Measurements from ENCODE around the gene SLC26A9. TPM values are rescaled to one million over a fixed set of nuclear protein-coding genes. Genes with fewer than 3 reads are reported as not detected.

SLC26A9 gene
- total and polyA plus RNA-seq, 2 experiments from 2014 or later, result not detected

DNA sequence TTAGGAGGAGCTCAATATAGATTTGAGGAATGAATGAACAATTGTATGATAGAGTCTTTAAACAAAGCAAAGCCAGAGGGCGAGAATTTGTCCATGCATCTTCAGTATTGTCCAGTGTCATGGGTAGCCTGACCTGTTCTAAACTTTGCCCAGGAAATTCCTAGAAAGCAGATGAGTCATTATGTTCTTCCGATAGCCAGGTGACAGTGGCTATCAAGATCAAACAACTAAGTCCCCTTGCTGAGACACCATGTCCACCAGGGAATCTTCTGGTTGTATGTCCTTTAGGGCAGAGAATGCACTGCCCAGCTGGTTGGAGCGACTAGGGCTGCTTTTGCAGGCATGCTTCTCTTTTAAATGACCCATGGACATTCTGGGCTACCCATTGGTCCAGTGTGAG is 1.8 kb upstream of the SLC26A9 start:
- no peaks in the 10 kb centered on the region for H3K9me2 ChIP-seq (ENCODE audit: insufficient read depth)
- in situ Hi-C loops (cut with MboI), result no loop called here
- H4K20me1 ChIP-seq (ENCODE audit: insufficient read depth), result no peaks in the 10 kb centered on the region
- 85 to 86% methylated on average over 3 of the region's 3 CpGs for WGBS, 2 experiments (ENCODE audit: low coverage in 1 of 2, low lambda C conversion rate in 2 of 2, missing lambda C conversion rate in 2 of 2)
- no peak overlapping the region for H3K27ac ChIP-seq
- H2AFZ ChIP-seq, result no peak overlapping the region
- DNase-seq, result no peak
- no peak for TF ChIP-seq EZH2 (IDR thresholded peaks at IDR 0.05; ENCODE audit: insufficient read depth, poor library complexity, severe bottlenecking)
- no peak for TF ChIP-seq EZH2phosphoT487 (IDR thresholded peaks at IDR 0.05; ENCODE audit: insufficient read depth, low read depth)
- H3K36me3 ChIP-seq (ENCODE audit: low read depth), result no peaks in the 10 kb centered on the region
- H3K4me2 ChIP-seq (ENCODE audit: unreplicated experiment), result no peak overlapping the region
- H3K4me1 ChIP-seq (ENCODE audit: insufficient read depth), result peaks cover 5% of the 10 kb centered on the region
- H3F3A ChIP-seq (ENCODE audit: insufficient read depth), result peaks cover 6% of the 10 kb centered on the region
- peaks cover 22% of the 10 kb centered on the region for H3K27me3 ChIP-seq (replicated peaks; ENCODE audit: insufficient read depth)
- no peaks in the 10 kb centered on the region for H3K9me3 ChIP-seq (ENCODE audit: low read depth)
- no peak overlapping the region for H3K4me3 ChIP-seq
- H3K9ac ChIP-seq, result no peak overlapping the region
- no peaks in the 10 kb centered on the region for H3K79me2 ChIP-seq (ENCODE audit: insufficient read depth)

GRCh38 chr1:205944525-205944924 is 1.3 kb upstream of the SLC26A9 start:
- no peaks in the 10 kb centered on the region for H3K36me3 ChIP-seq (ENCODE audit: low read depth)
- WGBS, 2 experiments (ENCODE audit: low coverage in 1 of 2, low lambda C conversion rate in 2 of 2, missing lambda C conversion rate in 2 of 2), result 59 to 62% methylated on average over 4 of the region's 4 CpGs
- no peaks in the 10 kb centered on the region for H3K79me2 ChIP-seq (ENCODE audit: insufficient read depth)
- no peak for DNase-seq
- no peaks in the 10 kb centered on the region for H3K4me1 ChIP-seq (ENCODE audit: insufficient read depth)
- H4K20me1 ChIP-seq (ENCODE audit: insufficient read depth), result no peaks in the 10 kb centered on the region
- no peaks in the 10 kb centered on the region for H3K9me3 ChIP-seq (ENCODE audit: low read depth)
- no peak overlapping the region for H3K4me3 ChIP-seq
- in situ Hi-C loops (cut with MboI), result no loop called here
- H3K4me2 ChIP-seq (ENCODE audit: unreplicated experiment), result no peak overlapping the region
- no peak overlapping the region for H3K27ac ChIP-seq
- peaks cover 22% of the 10 kb centered on the region for H3K27me3 ChIP-seq (replicated peaks; ENCODE audit: insufficient read depth)
- H3K9me2 ChIP-seq (ENCODE audit: insufficient read depth), result no peaks in the 10 kb centered on the region
- H2AFZ ChIP-seq, result no peak overlapping the region
- no peak overlapping the region for H3K9ac ChIP-seq
- H3F3A ChIP-seq (ENCODE audit: insufficient read depth), result peaks cover under 1% of the 10 kb centered on the region; the same call in 1 of the 2 replicates
- no peak for TF ChIP-seq EZH2 (IDR thresholded peaks at IDR 0.05; ENCODE audit: insufficient read depth, poor library complexity, severe bottlenecking)
- no peak for TF ChIP-seq EZH2phosphoT487 (IDR thresholded peaks at IDR 0.05; ENCODE audit: insufficient read depth, low read depth)

DNA sequence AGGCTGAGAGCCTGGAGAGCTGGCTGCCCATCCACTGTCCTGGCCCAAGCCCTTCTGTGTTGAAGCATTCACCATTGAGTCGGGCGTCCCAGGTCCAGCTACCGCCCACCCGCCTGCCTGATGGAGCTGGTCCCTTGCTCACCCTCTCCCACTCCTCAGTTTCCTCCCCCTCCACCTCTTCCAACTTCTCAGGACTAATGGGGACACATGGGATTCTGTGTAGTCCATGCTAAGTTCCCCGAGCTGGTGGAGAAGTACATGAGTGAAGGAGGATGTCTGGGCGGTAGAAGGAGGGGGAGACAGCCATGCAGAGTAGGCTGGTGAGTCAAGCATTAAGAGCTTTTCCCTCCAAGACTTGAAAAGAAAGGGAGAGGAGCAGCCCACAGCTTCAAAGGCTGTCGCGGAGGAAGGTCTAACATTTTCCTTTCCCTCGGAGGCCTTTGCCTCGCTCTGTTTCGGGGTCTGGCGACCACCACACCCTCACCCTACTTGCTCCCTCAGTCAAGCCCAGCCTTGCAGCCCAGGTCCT is 561 bp downstream of the SLC26A9 start:
- Histone ChIP-seq H3K79me2 (ENCODE audit: insufficient read depth) (no peaks in the 10 kb centered on the region), H3K4me1 (ENCODE audit: insufficient read depth) (0 out of 2 replicates have a peak, but pooled peaks cover under 1% of the 10 kb centered on the region), H3K9me2 (ENCODE audit: insufficient read depth) (no peaks in the 10 kb centered on the region), H3K4me3 (no peak overlapping the region), H3K27me3 (replicated peaks; ENCODE audit: insufficient read depth) (peaks cover 22% of the 10 kb centered on the region), H2AFZ (no peak overlapping the region), H3K9me3 (ENCODE audit: low read depth) (no peaks in the 10 kb centered on the region), H3K9ac (no peak overlapping the region), H3F3A (ENCODE audit: insufficient read depth) (no peaks in the 10 kb centered on the region), H3K4me2 (ENCODE audit: unreplicated experiment) (no peak overlapping the region), H3K27ac (no peak overlapping the region), H3K36me3 (ENCODE audit: low read depth) (no peaks in the 10 kb centered on the region), H4K20me1 (ENCODE audit: insufficient read depth) (no peaks in the 10 kb centered on the region)
- TF ChIP-seq EZH2phosphoT487 (IDR thresholded peaks at IDR 0.05; ENCODE audit: insufficient read depth, low read depth), result no peak
- TF ChIP-seq EZH2 (IDR thresholded peaks at IDR 0.05; ENCODE audit: insufficient read depth, poor library complexity, severe bottlenecking), result no peak
- DNase-seq, result no peak
- in situ Hi-C loops (cut with MboI), result no loop called here
- 87 to 88% methylated on average over 12 of the region's 12 CpGs for WGBS, 2 experiments (ENCODE audit: low coverage in 1 of 2, low lambda C conversion rate in 2 of 2, missing lambda C conversion rate in 2 of 2)

DNA sequence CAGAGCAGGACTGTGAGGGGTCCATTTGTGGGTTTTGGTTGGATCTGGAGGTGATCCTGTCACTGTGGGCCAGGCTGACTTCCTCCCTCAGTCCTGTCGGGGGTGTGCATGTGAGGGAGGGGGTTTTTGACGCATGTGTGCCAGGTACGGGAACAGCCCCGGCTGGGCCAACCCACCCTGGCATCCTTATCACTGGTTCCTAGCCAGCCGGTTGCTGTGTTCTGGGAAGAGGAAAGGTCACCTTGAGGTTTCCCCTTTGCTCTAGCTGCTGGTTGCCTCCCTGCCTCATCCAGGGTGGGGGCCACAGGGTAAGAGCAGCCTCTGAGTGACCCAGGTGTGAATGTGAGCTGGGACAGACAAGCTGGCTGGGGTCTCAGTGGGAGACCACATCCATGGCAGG is 2.5 kb downstream of the SLC26A9 start:
- Histone ChIP-seq H3K79me2 (ENCODE audit: insufficient read depth) (no peaks in the 10 kb centered on the region), H3F3A (ENCODE audit: insufficient read depth) (no peaks in the 10 kb centered on the region), H3K4me1 (ENCODE audit: insufficient read depth) (peaks cover 15% of the 10 kb centered on the region), H3K27ac (no peak overlapping the region), H3K36me3 (ENCODE audit: low read depth) (no peaks in the 10 kb centered on the region), H3K4me2 (ENCODE audit: unreplicated experiment) (no peak overlapping the region), H3K27me3 (replicated peaks; ENCODE audit: insufficient read depth) (peaks cover 14% of the 10 kb centered on the region), H2AFZ (no peak overlapping the region), H4K20me1 (ENCODE audit: insufficient read depth) (no peaks in the 10 kb centered on the region), H3K4me3 (no peak overlapping the region), H3K9me3 (ENCODE audit: low read depth) (no peaks in the 10 kb centered on the region), H3K9ac (no peak overlapping the region), H3K9me2 (ENCODE audit: insufficient read depth) (no peaks in the 10 kb centered on the region)
- no peak for DNase-seq
- TF ChIP-seq EZH2 (IDR thresholded peaks at IDR 0.05; ENCODE audit: insufficient read depth, poor library complexity, severe bottlenecking) (no peak), EZH2phosphoT487 (IDR thresholded peaks at IDR 0.05; ENCODE audit: insufficient read depth, low read depth) (no peak)
- in situ Hi-C loops (cut with MboI), result no loop called here
- WGBS, 2 experiments (ENCODE audit: low coverage in 1 of 2, low lambda C conversion rate in 2 of 2, missing lambda C conversion rate in 2 of 2), result 85% methylated on average over 5 of the region's 5 CpGs
